HepG2 (cell line): Measurements from ENCODE around the gene KSR1. TPM values are rescaled to one million over a fixed set of nuclear protein-coding genes. Genes with fewer than 3 reads are reported as not detected.

Experiments
- ATAC-seq: fragments of 200-7000 bp; cut with Tn5 transposase; 3 replicates; pipeline ENCODE4 v1.9.1; 2020; ENCODE audit warnings: mild to moderate bottlenecking, moderate library complexity
- BruUV-seq: library from RNA; stranded (reverse); fragments of 400-500 nt; replicated peaks from 2 replicates; lab custom pipeline; 2021; lab: Mats Ljungman, UMichigan
- CTCF ChIA-PET: fragments of 300-600 bp; formaldehyde crosslinking; extraction: SDS; loops from one replicate; lab custom pipeline; 2021; ENCODE audit warnings: low total read pairs, inconsistent platforms, low intra/inter-chr PET ratio; lab: Yijun Ruan, JAX
- POLR2A ChIA-PET: fragments of 350-600 bp; sonication (Branson Sonifier 250); formaldehyde crosslinking; loops from one replicate; lab custom pipeline; 2020; ENCODE audit warnings: antibody characterized with exemption, inconsistent platforms; lab: Yijun Ruan, JAX
- DNase-seq: peaks from one replicate; pipeline ENCODE4 v3.0.0-alpha.2; 2015; ENCODE audit warnings: low spot score
- FAIRE-seq: peaks from 3 replicates; lab custom pipeline; 2011; peaks lifted over from hg19 to GRCh38; lab: Jason Lieb, UNC
- H2AFZ ChIP-seq: one replicate; pipeline ENCODE4 v1.6.1; 2011; ENCODE audit warnings: low read length, inconsistent platforms
- H3K27ac ChIP-seq: fragments of 300-600 bp; 3 replicates; pipeline ENCODE4 v1.8.0; 2011; ENCODE audit warnings: mixed run types, mild to moderate bottlenecking, mixed read lengths, low read length, inconsistent platforms; ENCODE audit not compliant: insufficient read depth; ENCODE audit errors: extremely low read length
- H3K27me3 ChIP-seq, 2 experiments: fragments of 200-600 bp in 1 of 2; 2 replicates in 1 of 2; 3 replicates in 1 of 2; pipeline versions ENCODE4 v1.6.0 to v1.8.0; 2011; ENCODE audit warnings: low read length in 2 of 2, mild to moderate bottlenecking in 2 of 2, moderate library complexity in 2 of 2, inconsistent platforms in 1 of 2; ENCODE audit not compliant: insufficient read depth in 2 of 2, control insufficient read depth in 1 of 2
- H3K36me3 ChIP-seq, 2 experiments: fragments of 200-600 bp in 1 of 2; replicated peaks in 1 of 2; 2 replicates in 1 of 2; 3 replicates in 1 of 2; pipeline versions ENCODE4 v1.5.1 to v1.8.0; 2011; ENCODE audit warnings: low read length in 2 of 2, inconsistent platforms in 1 of 2; ENCODE audit not compliant: insufficient read depth in 2 of 2, control insufficient read depth in 1 of 2
- H3K4me1 ChIP-seq: 2 replicates; pipeline ENCODE4 v1.5.1; 2012; ENCODE audit warnings: low read length, inconsistent platforms; ENCODE audit not compliant: insufficient read depth
- H3K4me2 ChIP-seq: 2 replicates; pipeline ENCODE4 v1.6.0; 2011; ENCODE audit warnings: low read depth, low read length, inconsistent platforms
- H3K4me3 ChIP-seq, 3 experiments: fragments of 200-600 bp in 1 of 3; sonication (generic), shearing (Covaris generic) in 1 of 3; replicated peaks in 1 of 3; 2 replicates each; pipeline ENCODE4 v1.5.1; 2011 to 2016; ENCODE audit warnings: low read length in 3 of 3, inconsistent platforms in 2 of 3, low read depth in 2 of 3, mild to moderate bottlenecking in 2 of 3, control low read depth in 1 of 3, mixed read lengths in 1 of 3; ENCODE audit not compliant: insufficient read depth in 1 of 3
- H3K79me2 ChIP-seq: one replicate; pipeline ENCODE4 v1.6.1; 2011; ENCODE audit warnings: low read length, inconsistent platforms; ENCODE audit not compliant: insufficient read depth
- H3K9ac ChIP-seq: 2 replicates; pipeline ENCODE4 v1.6.0; 2011; ENCODE audit warnings: mild to moderate bottlenecking, low read depth, low read length, inconsistent platforms; ENCODE audit not compliant: insufficient read depth
- H3K9me3 ChIP-seq: 2 replicates; pipeline ENCODE4 v1.5.1; 2012; ENCODE audit warnings: mild to moderate bottlenecking, low read length
- H4K20me1 ChIP-seq: 2 replicates; pipeline ENCODE4 v1.6.0; 2011; ENCODE audit warnings: inconsistent platforms, mild to moderate bottlenecking, low read length, moderate library complexity; ENCODE audit not compliant: insufficient read depth
- SNAPC5 ChIP-seq: sonication (generic); formaldehyde crosslinking; IDR thresholded peaks from 2 replicates; pipeline ENCODE4 v1.8.1; 2023; ENCODE audit warnings: mild to moderate bottlenecking, missing genetic modification reagents, borderline replicate concordance
- ZFX ChIP-seq: sonication (generic); formaldehyde crosslinking; IDR thresholded peaks from 2 replicates; pipeline ENCODE4 v1.4.0; 2020; ENCODE audit warnings: mild to moderate bottlenecking, low read depth, missing genetic modification reagents, moderate library complexity
- ZHX2 ChIP-seq, 2 experiments: sonication (generic) in 1 of 2; formaldehyde crosslinking in 1 of 2; IDR thresholded peaks; 2 replicates each; pipeline versions ENCODE4 v1.6.1 to v1.9.0; 2014 to 2022; ENCODE audit warnings: antibody characterized with exemption in 1 of 2, borderline replicate concordance in 1 of 2, inconsistent platforms in 1 of 2, low read depth in 1 of 2, missing genetic modification reagents in 1 of 2
- ZNF318 ChIP-seq: sonication (generic); formaldehyde crosslinking; IDR thresholded peaks from 2 replicates; pipeline ENCODE4 v1.4.0; 2020; ENCODE audit warnings: mild to moderate bottlenecking, missing genetic modification reagents
- ZNF460 ChIP-seq: sonication (generic); formaldehyde crosslinking; IDR thresholded peaks from 2 replicates; pipeline ENCODE4 v1.5.1; 2020; ENCODE audit warnings: missing genetic modification reagents, mild to moderate bottlenecking, borderline replicate concordance
- WGBS: methylation state at CpG from one replicate; pipeline ENCODE4 v1.1.6; 2017; ENCODE audit warnings: low lambda C conversion rate; 5-methylcytosine and 5-hydroxymethylcytosine counted together
- in situ Hi-C: cut with HindIII; loops from 2 replicates; pipeline ENCODE4 v1.10.0; 2017; ENCODE audit warnings: low pct_unique_long_range_greater_than_20kb; ENCODE audit not compliant: extremely low pct_ligation_motif_present
- intact Hi-C: fragments of 100-400 bp; cut with micrococcal nuclease; formaldehyde crosslinking; loops from one replicate; pipeline ENCODE4 v1.10.0; 2022; ENCODE audit not compliant: unreplicated experiment
- polyA plus RNA-seq, 8 experiments: library from polyadenylated mRNA; depleted of rRNA in 3 of 8; stranded (reverse) in 7 of 8; unstranded in 1 of 8; fragments of >200 nt; fragmentation: Illumina TruSeq in 4 of 8; extraction: Trizol in 4 of 8; gene quantifications; 2 replicates each; pipeline versions ENCODE4 v1.2.1 to v1.2.3, GENCODE V29; 2011 to 2016; ENCODE audit warnings: low read depth in 4 of 8, missing spikeins in 1 of 8, mixed read lengths in 1 of 8; ENCODE audit not compliant: insufficient read depth in 1 of 8
- total RNA-seq, 5 experiments: library from RNA; depleted of rRNA; stranded (reverse); fragments of >200 nt; fragmentation: Illumina TruSeq; extraction: Trizol; gene quantifications; 2 replicates each; pipeline ENCODE4 v1.2.3, GENCODE V29; 2016; ENCODE audit warnings: low read depth in 1 of 5

Gene KSR1
- total and polyA plus RNA-seq, 2 of the 13 experiments (the other 11 are each of a cell fraction or from before 2014, with no cell fraction given) = 10.1 to 16.6 TPM

GRCh38 chr17:27575096-27575911 lies 119.1 kb downstream of the KSR1 start:
- Histone ChIP-seq H3K79me2 (peaks cover 4% of the 10 kb centered on the region), H3K27ac (no peak overlapping the region), H3K4me3 (no peak overlapping the region), H3K9me3 (no peaks in the 10 kb centered on the region), H3K4me1 (peaks cover 94% of the 10 kb centered on the region), H3K4me2 (no peak overlapping the region), H3K36me3 (peaks cover 0 to 4% of the 10 kb centered on the region in 2 experiments; a peak in 1 of 5 replicates), H2AFZ (no peak overlapping the region), H4K20me1 (peaks cover 9% of the 10 kb centered on the region; the same call in 1 of the 2 replicates), H3K27me3 (no peaks in the 10 kb centered on the region), H3K9ac (no peak overlapping the region)
- BruUV-seq = no TSS peak
- DNase-seq (no peak), ATAC-seq (no peak), FAIRE-seq (no peak)
- ChIA-PET POLR2A (interaction anchor here (1.7 kb wide), 1 partner anchor 15 kb away, joined by 4 read pairs; no protein-coding TSS in a partner anchor), CTCF (no interaction called here)
- in situ Hi-C loops (loop anchor here (10.0 kb wide), 1 partner anchor 221 kb away; no protein-coding TSS in a partner anchor), intact Hi-C loops (loop anchor here (10.0 kb wide), 1 partner anchor 241 kb away; no protein-coding TSS in a partner anchor)
- 95% methylated on average over 3 of the region's 3 CpGs for WGBS
- TF ChIP-seq ZNF460 (CRISPR knock-in tag) = no peak
- no peak for TF ChIP-seq SNAPC5
- no peak for TF ChIP-seq ZNF318 (CRISPR knock-in tag)
- no peak for TF ChIP-seq ZHX2 (IDR thresholded peaks at IDR 0.05; ENCODE audit: low read depth)
- TF ChIP-seq ZHX2 (CRISPR knock-in tag; IDR thresholded peaks at IDR 0.05; ENCODE audit: borderline replicate concordance) = no peak
- no peak for TF ChIP-seq ZFX (CRISPR knock-in tag)
